Activated CD4-positive, alpha-beta T cell treated with anti-CD3 and anti-CD28 coated beads, Interleukin-2, Interleukin-6, amounts not matched to agents 100 ng/mL and 50 ng/mL, durations not matched to agents 16 hours and 8 hours (primary cell): ENCODE results near the gene C10orf90.

Experiments used
- DNase-seq: peaks from one replicate; pipeline ENCODE4 v3.0.0-alpha.2; 2020

C10orf90 gene

DNA sequence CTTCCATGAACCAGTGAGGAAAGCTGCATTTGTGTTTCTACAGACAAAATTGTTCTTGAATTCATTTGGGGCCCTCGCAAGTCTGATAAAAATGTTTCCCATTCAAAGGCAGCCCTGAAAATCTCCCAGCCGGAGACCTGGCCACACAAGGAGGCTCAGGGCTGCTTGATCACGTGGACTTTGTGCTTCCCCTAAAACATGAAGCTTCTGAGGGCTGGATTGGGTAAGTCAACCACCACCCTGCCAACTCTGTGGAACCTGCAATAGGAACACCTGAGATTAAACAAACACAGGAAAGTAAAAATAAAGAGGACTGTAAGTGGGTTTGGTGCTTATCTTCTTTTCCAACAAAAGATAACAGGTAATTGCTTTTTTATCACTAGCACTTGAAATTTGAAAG is 133.8 kb downstream of the C10orf90 start:
- no peak for DNase-seq

DNA sequence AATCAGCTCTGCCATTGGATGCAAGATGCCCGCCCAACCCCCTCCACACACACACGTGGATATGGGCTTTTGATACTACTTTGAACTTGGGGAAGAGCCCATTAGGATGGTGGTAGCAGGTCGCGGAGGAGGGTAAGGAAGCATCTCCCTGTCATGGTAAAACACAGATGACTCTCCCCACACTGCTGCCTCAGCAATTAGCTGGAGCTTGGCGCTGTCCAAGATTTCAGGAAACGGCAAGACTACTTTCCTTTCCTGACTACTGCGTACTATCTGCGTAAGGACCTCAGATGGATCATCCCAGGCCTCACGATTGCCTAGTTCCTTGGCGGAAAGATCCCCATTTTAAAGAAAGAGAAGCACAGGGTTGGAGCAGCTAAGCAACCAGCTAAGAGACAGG is 134.3 kb downstream of the C10orf90 start:
- DNase-seq, result no peak

DNA sequence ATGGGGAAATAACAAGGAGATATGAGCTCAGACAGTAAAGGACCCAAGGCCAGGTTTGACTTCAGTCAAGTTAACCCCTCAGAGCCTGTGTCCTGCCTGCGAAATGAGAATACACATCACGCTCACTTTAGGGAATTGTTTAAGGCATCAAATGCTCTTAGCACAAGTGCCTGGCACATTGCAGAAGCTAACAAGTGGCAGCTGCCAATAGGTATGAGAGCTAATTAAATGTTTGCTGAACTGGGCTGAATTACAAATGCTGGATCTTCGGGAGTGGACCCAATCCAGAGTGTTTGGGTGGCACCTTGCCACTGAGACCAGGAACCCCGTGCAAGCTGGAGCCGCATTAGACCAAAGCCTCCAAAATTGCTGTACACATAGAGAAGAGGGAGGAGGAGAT is 136.8 kb downstream of the C10orf90 start:
- no peak for DNase-seq

GRCh38 chr10:126528315-126528835 is 142.1 kb downstream of the C10orf90 start:
- DNase-seq, result no peak

DNA sequence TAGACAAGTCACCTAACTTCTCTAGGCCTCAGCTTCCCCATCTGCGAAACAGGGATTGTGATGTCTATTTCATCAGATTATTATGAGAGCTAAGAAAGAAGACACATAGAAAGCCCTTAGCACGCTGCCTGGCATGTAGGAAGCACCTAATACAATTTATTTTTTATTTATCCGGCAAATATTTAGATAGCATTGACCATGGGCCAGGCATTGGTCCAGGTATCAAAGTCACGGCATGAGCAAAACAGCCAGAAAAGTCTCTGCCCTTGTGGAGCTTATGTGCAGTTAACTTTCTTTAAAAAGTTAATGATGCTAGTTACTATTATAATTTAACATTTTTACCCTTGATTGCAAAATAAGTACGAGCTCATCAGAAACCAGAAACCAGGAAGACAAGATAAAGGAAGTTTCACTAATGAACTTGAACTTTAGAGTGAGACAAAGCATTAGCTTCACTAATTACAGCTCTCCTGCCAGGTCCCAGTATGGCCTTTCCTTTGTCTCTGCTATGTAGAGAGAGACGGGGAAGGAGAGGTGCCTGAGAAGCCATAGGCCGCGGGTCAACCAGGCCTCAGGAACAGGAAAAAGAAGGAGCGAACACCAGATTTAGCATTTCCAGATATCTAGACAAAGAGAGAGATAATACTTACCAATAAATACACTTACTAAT is 142.7 kb downstream of the C10orf90 start:
- no peak for DNase-seq

- no peak for DNase-seq
Observed at GRCh38 chr10:126525326-126525725, 145.2 kb downstream of the C10orf90 start.

DNA sequence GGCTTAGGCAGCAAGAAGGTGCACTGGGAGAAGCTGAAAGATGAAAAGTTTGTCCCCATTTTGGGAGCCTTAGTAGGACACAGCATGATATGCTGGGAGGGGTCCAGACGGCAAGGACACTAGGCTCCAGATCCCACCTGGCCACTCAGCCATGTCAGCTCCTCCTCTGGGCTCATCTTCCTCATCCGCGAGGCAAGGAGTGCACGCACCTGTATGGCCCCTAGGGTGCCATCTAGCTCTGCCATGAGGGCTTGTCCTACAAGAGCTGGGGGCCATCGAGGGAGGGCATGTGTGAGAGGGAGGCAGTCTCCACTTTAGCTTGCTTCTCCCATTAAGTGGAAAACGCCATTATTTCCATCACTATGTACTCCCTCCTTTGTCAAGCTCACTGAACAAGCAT is 146.0 kb downstream of the C10orf90 start:
- no peak for DNase-seq

DNA sequence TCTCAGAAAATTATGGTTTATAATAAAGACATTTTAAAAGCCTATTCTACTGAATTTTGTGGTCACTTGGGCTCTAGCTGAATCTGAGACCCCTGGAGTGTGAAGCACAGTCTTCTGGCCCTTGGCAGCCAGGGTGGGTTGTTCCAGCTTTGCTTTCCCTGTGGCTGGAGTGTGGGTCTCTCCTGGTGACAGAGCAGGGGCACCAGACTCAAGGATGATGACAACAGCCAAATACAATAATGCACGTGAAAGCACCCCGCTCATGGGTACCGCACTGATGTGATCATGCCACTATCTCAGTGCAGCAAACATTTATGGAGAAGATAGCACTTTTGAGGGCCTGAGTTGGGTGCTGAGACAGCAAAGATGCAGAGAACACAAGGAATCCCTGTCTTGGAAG is 147.4 kb downstream of the C10orf90 start:
- no peak for DNase-seq

DNA sequence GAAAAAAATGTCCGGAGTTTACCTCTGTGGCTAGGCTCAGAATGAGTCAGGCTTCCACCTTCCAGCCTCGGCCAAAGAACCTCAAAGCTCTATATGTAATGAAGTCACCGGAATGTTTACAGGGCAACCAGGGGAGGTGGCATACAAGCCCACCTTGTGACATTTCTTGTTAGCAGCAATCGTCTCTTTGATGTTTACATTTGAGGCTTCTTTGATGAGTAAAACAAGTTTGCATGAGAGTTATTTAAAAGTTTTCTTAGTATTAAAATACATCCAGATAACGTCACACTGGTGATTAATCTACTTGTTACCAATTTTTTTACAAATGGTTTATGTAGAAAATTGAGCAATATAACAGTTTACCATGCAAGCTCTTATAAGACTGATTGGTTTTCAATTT is 149.1 kb downstream of the C10orf90 start:
- DNase-seq, result no peak

GRCh38 chr10:126520751-126521317 is 149.7 kb downstream of the C10orf90 start:
- DNase-seq, result no peak

- DNase-seq, result no peak
Observed at GRCh38 chr10:126519992-126520391, 150.5 kb downstream of the C10orf90 start.

DNA sequence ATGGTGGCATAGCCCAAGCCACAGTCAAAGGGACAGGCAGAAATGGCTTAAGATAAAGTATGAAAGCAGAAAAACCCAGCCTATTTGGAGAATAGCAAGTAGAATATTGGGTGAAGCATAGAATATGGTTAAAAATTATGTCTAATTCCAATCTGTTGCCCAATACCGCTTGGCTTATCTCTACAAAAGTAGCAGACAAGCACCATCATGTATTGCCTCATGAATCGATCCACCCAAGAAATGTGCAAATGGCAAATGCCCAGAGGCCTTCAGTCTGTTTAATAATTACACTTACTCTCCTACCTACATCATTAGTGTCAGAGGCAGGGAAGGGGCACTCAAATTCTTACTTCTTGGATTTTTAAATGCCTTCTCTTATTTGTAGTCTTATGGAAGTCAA is 151.3 kb downstream of the C10orf90 start:
- DNase-seq, result no peak

- no peak for DNase-seq
Observed at GRCh38 chr10:126518218-126519080, 152.0 kb downstream of the C10orf90 start.

- DNase-seq, result no peak
Observed at GRCh38 chr10:126516515-126516914, 154.0 kb downstream of the C10orf90 start.

DNA sequence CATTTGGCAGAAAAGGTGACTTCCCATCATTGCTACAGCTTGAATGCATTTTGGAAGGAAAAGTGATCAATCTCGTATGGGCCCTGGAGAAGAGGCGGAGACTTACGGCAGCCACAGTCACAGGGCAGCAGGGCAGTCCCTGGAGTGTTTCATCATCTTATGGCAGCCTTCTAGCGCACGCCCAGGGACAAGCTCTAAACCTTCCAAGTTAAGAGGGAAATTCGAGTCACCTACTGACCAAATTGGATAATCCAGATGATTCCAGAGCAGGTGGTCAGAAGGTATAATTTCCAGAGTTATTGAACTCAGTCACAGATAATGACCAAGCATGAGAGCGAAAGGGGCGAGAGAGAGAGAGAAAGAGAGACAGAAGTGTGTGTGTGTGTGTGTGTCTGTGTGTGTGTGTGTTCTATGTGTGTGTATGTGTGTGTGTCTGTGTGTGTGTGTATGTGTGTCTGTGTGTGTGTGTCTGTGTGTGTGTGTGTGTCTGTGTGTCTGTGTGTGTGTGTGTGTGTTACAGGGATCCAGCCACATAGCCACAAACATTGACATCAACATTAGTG is 158.5 kb downstream of the C10orf90 start:
- no peak for DNase-seq

DNA sequence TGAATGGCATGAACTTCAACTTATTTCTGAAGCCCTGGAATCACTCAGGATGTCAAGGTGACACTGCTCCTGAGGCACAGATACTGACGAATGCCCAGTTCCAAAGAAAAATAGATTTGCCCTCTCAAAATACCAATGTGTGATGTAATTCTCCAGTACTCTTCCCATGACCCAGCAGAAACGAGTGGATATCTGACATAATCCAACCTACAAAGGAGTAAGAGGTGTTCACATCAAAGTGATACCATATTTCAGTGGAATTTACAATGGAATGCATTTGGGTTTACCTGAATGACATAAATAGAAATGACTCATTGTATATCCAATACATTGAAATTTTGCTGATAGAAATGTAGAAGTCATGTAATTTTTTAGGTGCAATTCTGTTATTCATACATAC is 161.3 kb downstream of the C10orf90 start:
- no peak for DNase-seq

DNA sequence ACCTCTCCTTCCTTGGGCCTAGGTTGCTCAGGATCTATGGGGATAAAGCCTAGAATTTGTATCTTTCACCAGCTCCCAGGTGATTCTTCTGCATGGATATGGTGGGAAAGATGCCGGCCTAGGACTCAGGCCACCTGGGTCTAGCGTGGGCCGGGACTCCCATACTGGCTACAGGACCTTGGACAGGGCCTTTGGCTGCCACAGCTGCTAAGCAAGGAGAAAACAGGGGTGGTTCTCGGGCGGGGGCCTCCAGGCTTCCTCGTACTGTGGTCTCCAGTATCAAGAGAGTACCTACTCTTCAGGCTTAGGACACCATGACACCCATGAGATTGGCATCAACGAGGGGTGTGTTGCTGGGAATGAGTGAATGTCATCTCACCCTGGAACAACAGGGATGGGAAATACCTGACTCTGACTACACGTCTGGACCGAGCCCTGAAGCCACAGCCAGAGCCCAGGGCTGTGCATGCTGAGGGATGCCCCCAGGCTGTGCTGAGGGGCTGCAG is 161.9 kb downstream of the C10orf90 start:
- no peak for DNase-seq

- no peak for DNase-seq
Observed at GRCh38 chr10:126504761-126505112, 165.8 kb downstream of the C10orf90 start.

GRCh38 chr10:126504063-126504760 is 166.3 kb downstream of the C10orf90 start:
- DNase-seq, result peak; percentile 32

DNA sequence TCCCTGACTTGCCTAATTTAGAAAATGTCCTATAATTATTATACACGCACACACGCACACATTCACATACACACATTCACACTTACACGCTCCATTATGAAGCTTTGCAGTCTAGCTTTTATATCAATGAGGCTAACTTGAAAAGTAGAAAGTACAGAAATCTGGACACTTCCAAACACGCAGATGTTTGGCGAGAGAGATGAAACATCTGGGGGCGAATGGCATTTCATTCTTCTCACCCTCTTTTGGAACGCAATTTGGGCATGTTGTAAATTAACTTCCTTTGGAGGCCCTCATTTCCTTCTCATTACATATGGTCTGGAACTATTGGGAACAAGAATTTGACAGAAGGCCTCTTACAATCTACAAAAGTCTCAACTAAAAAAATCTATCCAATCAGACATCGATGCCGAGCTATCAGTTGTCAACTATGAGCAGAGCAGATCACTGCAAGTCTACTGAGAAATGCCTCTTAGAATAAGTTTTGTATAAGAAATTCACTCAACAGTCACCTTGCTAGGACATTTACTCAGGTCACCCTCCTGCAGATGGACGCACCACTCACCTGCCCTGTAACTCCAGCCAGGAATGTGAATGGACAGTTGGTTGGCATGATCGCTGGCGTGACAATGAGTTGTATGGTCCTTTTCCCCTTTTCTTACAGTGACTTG is 167.0 kb downstream of the C10orf90 start:
- DNase-seq, result no peak

DNA sequence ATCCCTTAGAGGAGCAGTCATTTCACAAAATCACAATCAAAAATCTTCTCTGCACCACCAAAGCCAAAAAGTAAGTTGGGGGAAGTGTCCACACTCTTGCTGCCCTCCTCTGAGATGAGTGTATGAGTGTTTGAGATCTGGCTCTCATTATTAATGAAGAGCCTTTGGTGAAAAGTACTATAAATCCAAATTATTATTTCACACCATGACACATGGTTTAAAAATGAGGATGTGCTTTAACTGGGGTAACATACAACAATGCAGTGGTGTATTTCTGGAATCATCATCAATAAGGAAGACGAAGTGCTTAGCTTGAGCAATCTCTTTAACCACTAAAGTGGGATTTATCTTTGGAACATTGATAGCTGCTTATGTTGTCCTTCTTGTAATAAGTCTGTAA is 168.1 kb downstream of the C10orf90 start:
- no peak for DNase-seq

DNA sequence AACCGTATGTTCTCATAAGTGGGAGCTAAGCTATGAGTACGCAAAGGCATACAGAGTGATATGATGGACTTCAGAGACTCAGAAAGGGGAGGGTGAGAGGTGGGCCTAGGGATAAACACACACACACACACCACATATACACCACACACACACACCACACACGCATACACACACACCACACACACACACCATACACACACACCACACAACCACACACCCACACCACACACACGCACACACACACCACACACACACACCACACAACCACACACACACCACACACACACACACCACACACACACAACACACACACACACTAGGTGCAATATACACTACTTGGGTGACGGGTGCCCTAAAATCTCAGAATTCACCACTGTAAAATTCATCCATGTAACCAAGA is 168.7 kb downstream of the C10orf90 start:
- no peak for DNase-seq
